ENCODE results near the gene PLCB2. TPM values are rescaled to one million over a fixed set of nuclear protein-coding genes. Genes with fewer than 3 reads are reported as not detected.

PLCB2 gene
- total and polyA plus RNA-seq, 9 of the 15 experiments (the other 6 are each of a cell fraction or from before 2014, with no cell fraction given), result 0.37 to 12.3 (median 8.0) TPM

DNA sequence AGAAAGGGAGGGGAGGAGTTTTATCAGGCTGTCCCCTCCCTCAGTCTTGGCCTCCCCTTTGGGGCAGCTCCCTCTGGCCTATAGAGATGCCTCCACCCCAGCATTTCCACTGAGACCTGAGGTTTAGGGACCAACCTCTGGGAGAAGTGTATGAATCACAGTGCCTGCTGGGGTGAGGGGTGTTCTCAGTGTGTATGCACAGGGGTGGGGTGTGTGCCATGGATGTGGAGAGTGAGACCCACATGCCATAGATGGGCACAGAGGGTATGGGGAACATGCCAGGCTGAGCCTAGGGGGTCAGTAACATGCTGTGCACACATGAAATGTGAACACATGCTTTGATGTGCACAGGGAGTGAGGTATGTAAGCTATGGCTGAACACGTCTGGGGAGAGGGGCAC lies 12.4 kb downstream of the PLCB2 start:
- ChIA-PET POLR2A (interaction anchor here (0.8 kb wide), 1 partner anchor 69 kb away, joined by 3 read pairs; no protein-coding TSS in a partner anchor), CTCF (ENCODE audit: low intra/inter-chr PET ratio) (no interaction called here)
- Histone ChIP-seq H3K27me3 (ENCODE audit: control insufficient read depth in 2 of 2, insufficient read depth in 2 of 2, low read length in 2 of 2) (peaks cover 3 to 41% of the 10 kb centered on the region in 2 experiments; a peak in 4 of 5 replicates), H3K4me3 (no peak overlapping the region), H3K9me1 (ENCODE audit: control insufficient read depth, insufficient read depth, low read length) (no peaks in the 10 kb centered on the region), H3K4me2 (ENCODE audit: insufficient read depth, low read length) (no peak overlapping the region), H3K27ac (ENCODE audit: extremely low read depth, low read depth, low read length) (no peak overlapping the region), H2AFZ (ENCODE audit: low read depth, low read length) (no peak overlapping the region), H3K9ac (ENCODE audit: insufficient read depth in 1 of 2, low read depth in 2 of 2, low read length in 2 of 2) (no peak overlapping the region), H3K79me2 (ENCODE audit: control insufficient read depth, insufficient read depth, low read length) (no peaks in the 10 kb centered on the region), H3K9me3 (replicated peaks; ENCODE audit: control insufficient read depth, insufficient read depth, low read depth, low read length) (no peaks in the 10 kb centered on the region), H3K36me3 (ENCODE audit: control insufficient read depth, insufficient read depth, low read length) (no peaks in the 10 kb centered on the region), H4K20me1 (replicated peaks; ENCODE audit: control insufficient read depth, insufficient read depth, low read length) (0 out of 2 replicates have a peak, but pooled peaks cover 2% of the 10 kb centered on the region), H3K4me1 (replicated peaks in 1 of 2; ENCODE audit: control insufficient read depth in 2 of 2, insufficient read depth in 2 of 2, low read length in 2 of 2) (peaks cover 0 to 31% of the 10 kb centered on the region in 2 experiments; a peak in 3 of 5 replicates)
- in situ Hi-C loops (cut with MboI) (no loop called here), intact Hi-C loops (cut with micrococcal nuclease) (no loop called here)
- 20% methylated on average over 1 of the region's 1 CpG for WGBS (ENCODE audit: insufficient coverage, low coverage, missing lambda C conversion rate)
- TF ChIP-seq KDM1A (IDR thresholded peaks at IDR 0.05) (no peak), MTA1 (IDR thresholded peaks at IDR 0.05; ENCODE audit: borderline replicate concordance) (no peak), DNMT1 (IDR thresholded peaks at IDR 0.05) (no peak), ZNF324 (CRISPR knock-in tag; IDR thresholded peaks at IDR 0.05) (no peak), TCFL5 (CRISPR knock-in tag; conservative IDR thresholded peaks at IDR 0.05) (no peak), ADNP (tag; IDR thresholded peaks at IDR 0.05) (no peak), FOXK1 (CRISPR knock-in tag; IDR thresholded peaks at IDR 0.05; ENCODE audit: borderline replicate concordance) (no peak), ZNF282 (CRISPR knock-in tag; IDR thresholded peaks at IDR 0.05) (no peak), ELF1 (tag; IDR thresholded peaks at IDR 0.05) (no peak), ATF1 (CRISPR knock-in tag; IDR thresholded peaks at IDR 0.05) (no peak), ATF1 (tag; IDR thresholded peaks at IDR 0.05) (no peak), ZFP36 (IDR thresholded peaks at IDR 0.05; ENCODE audit: low read depth, low read length, partially characterized antibody) (no peak), RBM14 (IDR thresholded peaks at IDR 0.05; ENCODE audit: borderline replicate concordance, insufficient read depth, low read depth, low read length) (no peak), ZNF175 (CRISPR knock-in tag; IDR thresholded peaks at IDR 0.05; ENCODE audit: low read depth) (no peak), SMARCE1 (IDR thresholded peaks at IDR 0.05) (no peak), GABPA (tag; conservative IDR thresholded peaks at IDR 0.05; ENCODE audit: low read depth) (no peak), SETDB1 (IDR thresholded peaks at IDR 0.05; ENCODE audit: low read length) (no peak)
- TF ChIP-seq, protein P1, sequence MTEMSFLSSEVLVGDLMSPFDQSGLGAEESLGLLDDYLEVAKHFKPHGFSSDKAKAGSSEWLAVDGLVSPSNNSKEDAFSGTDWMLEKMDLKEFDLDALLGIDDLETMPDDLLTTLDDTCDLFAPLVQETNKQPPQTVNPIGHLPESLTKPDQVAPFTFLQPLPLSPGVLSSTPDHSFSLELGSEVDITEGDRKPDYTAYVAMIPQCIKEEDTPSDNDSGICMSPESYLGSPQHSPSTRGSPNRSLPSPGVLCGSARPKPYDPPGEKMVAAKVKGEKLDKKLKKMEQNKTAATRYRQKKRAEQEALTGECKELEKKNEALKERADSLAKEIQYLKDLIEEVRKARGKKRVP (CRISPR knock-in tag; IDR thresholded peaks at IDR 0.05), result no peak
- TF ChIP-seq, protein P2, sequence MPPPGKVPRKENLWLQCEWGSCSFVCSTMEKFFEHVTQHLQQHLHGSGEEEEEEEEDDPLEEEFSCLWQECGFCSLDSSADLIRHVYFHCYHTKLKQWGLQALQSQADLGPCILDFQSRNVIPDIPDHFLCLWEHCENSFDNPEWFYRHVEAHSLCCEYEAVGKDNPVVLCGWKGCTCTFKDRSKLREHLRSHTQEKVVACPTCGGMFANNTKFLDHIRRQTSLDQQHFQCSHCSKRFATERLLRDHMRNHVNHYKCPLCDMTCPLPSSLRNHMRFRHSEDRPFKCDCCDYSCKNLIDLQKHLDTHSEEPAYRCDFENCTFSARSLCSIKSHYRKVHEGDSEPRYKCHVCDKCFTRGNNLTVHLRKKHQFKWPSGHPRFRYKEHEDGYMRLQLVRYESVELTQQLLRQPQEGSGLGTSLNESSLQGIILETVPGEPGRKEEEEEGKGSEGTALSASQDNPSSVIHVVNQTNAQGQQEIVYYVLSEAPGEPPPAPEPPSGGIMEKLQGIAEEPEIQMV (tag; conservative IDR thresholded peaks at IDR 0.05; ENCODE audit: low read depth), result no peak
- DNase-seq (ENCODE audit: extremely low read depth in 1 of 4, low spot score in 3 of 4), result no peak
- BruUV-seq (replicated peaks), result no TSS peak
- FAIRE-seq, result no peak
- no peak for ATAC-seq
